ENCODE data around the gene CLK4.

Gene CLK4

DNA sequence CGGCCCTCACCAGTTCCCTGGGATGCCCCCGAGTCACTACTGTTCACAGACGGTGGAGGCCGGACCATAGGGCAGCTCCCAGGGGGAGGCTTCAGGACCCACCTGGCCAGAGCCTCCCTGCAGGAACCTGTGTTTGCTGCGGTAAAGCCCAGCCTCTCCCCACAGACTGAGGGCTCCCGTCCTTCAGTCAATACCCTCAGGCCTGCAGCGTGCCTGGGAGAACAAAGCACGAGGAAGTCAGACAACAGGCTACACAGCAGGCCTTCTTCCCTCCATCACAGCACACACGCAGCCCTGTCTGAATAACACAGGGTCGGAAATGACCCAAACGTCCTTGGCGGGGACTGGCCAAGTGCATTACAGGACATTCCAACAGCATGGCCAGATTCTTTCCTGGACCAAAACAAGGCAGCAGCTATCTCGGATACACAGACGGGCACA lies 71.1 kb downstream of the CLK4 start:
- Histone ChIP-seq H3K4me2 (ENCODE audit: low read length) (no peak overlapping the region), H3K27ac (no peak overlapping the region), H2AFZ (no peak overlapping the region), H3K9ac (no peak overlapping the region), H3K79me2 (peaks cover 4% of the 10 kb centered on the region), H3K4me1 (peaks cover 18% of the 10 kb centered on the region), H3K4me3 (ENCODE audit: low read depth, low read length) (no peak overlapping the region), H3K27me3 (ENCODE audit: control insufficient read depth, insufficient read depth, low read length) (no peaks in the 10 kb centered on the region), H3K36me3 (ENCODE audit: control insufficient read depth, insufficient read depth, low read length) (no peaks in the 10 kb centered on the region), H3K9me3 (ENCODE audit: control insufficient read depth, low read length) (no peaks in the 10 kb centered on the region)
- TF ChIP-seq, protein P1, sequence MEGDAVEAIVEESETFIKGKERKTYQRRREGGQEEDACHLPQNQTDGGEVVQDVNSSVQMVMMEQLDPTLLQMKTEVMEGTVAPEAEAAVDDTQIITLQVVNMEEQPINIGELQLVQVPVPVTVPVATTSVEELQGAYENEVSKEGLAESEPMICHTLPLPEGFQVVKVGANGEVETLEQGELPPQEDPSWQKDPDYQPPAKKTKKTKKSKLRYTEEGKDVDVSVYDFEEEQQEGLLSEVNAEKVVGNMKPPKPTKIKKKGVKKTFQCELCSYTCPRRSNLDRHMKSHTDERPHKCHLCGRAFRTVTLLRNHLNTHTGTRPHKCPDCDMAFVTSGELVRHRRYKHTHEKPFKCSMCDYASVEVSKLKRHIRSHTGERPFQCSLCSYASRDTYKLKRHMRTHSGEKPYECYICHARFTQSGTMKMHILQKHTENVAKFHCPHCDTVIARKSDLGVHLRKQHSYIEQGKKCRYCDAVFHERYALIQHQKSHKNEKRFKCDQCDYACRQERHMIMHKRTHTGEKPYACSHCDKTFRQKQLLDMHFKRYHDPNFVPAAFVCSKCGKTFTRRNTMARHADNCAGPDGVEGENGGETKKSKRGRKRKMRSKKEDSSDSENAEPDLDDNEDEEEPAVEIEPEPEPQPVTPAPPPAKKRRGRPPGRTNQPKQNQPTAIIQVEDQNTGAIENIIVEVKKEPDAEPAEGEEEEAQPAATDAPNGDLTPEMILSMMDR (IDR thresholded peaks at IDR 0.05), result no peak

DNA sequence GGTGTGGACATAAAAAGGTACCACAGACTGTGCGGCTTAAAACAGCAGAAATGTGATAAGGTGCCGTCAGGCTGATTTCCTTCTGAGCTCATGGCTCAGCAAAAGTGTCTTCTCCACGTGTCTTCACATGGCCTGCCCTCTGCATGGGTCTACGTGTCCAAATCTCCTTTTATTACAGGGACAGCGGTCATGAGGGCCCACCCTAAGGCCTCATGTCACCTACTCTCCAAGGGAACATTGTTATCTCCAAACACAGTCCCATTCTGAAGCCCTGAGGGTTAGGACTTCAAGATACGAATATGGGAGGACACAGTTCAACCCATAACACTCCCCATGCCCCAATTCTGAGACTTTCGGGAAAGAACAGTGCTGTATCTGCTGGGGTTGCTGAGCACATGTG lies 71.8 kb downstream of the CLK4 start:
- Histone ChIP-seq H3K27me3 (ENCODE audit: control insufficient read depth, insufficient read depth, low read length) (no peaks in the 10 kb centered on the region), H3K4me3 (ENCODE audit: low read depth, low read length) (no peak overlapping the region), H3K27ac (no peak overlapping the region), H3K4me2 (ENCODE audit: low read length) (no peak overlapping the region), H3K9ac (no peak overlapping the region), H3K9me3 (ENCODE audit: control insufficient read depth, low read length) (no peaks in the 10 kb centered on the region), H3K4me1 (peaks cover 26% of the 10 kb centered on the region), H3K36me3 (ENCODE audit: control insufficient read depth, insufficient read depth, low read length) (no peaks in the 10 kb centered on the region), H2AFZ (no peak overlapping the region), H3K79me2 (peaks cover 4% of the 10 kb centered on the region)
- TF ChIP-seq, protein P1 (IDR thresholded peaks at IDR 0.05), result no peak

DNA sequence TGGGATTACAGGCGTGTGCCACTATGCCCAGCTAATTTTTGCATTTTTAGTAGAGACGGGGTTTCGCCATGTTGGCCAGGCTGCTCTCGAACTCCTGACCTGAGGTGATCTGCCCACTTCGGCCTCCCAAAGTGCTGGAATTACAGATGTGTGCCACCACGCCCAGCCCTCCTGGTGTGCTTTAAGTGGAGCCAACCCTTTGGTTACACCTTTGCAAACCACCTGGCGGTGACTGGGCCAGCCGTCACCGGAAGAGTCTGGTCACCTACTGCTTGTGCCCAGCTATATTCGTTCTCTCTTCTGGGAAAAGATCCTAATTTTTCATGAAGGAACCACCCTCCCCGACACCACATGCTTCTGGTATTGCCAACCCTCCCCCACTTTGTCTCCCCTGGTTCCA lies 72.5 kb downstream of the CLK4 start:
- Histone ChIP-seq H3K9ac (no peak overlapping the region), H3K36me3 (ENCODE audit: control insufficient read depth, insufficient read depth, low read length) (no peaks in the 10 kb centered on the region), H2AFZ (no peak overlapping the region), H3K27ac (no peak overlapping the region), H3K4me2 (ENCODE audit: low read length) (no peak overlapping the region), H3K4me3 (ENCODE audit: low read depth, low read length) (no peak overlapping the region), H3K9me3 (ENCODE audit: control insufficient read depth, low read length) (no peaks in the 10 kb centered on the region), H3K4me1 (peaks cover 26% of the 10 kb centered on the region), H3K27me3 (ENCODE audit: control insufficient read depth, insufficient read depth, low read length) (no peaks in the 10 kb centered on the region), H3K79me2 (peaks cover 4% of the 10 kb centered on the region)
- TF ChIP-seq, protein P1 (IDR thresholded peaks at IDR 0.05), result no peak

DNA sequence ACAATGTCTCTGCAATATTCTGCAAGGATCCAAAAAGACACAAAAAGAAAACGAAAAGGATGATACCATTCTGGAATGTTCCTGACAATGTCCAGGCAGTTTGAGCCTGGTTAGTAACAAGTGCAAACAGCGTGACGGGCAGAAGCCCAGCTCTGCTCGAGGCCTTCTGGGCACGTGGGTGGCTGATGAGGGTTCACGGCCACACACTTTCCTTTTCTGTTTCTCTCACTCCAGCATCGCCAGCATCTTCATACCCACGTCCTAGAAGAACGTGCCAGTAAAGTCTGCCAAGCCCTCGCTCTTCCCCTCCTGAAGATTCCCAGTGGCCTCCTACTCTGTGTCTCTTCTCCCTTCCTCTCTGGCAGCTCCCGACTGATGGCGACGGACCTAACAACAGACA lies 73.3 kb downstream of the CLK4 start:
- Histone ChIP-seq H3K27ac (peak overlapping the region; percentile 77), H3K4me2 (ENCODE audit: low read length) (peak overlapping the region; percentile 55), H3K27me3 (ENCODE audit: control insufficient read depth, insufficient read depth, low read length) (no peaks in the 10 kb centered on the region), H3K4me3 (ENCODE audit: low read depth, low read length) (peak overlapping the region; percentile 19), H3K4me1 (peaks cover 26% of the 10 kb centered on the region), H3K9ac (no peak overlapping the region), H2AFZ (no peak overlapping the region), H3K9me3 (ENCODE audit: control insufficient read depth, low read length) (no peaks in the 10 kb centered on the region), H3K36me3 (ENCODE audit: control insufficient read depth, insufficient read depth, low read length) (no peaks in the 10 kb centered on the region), H3K79me2 (peaks cover 2% of the 10 kb centered on the region)
- TF ChIP-seq, protein P1 (IDR thresholded peaks at IDR 0.05), result no peak

All from parathyroid adenoma (tissue), 2 donors.